HG03064 (cell line): ENCODE measurements around the gene LGR6.
"Not testable (repeated sequence)": the region's sequence is repeated elsewhere in the genome, so short reads cannot be mapped to it uniquely, and the experiment has no call there.

ENCODE experiments used
- ATAC-seq: cut with Tn5 transposase; IDR thresholded peaks from one replicate; pipeline ENCODE4 v1.9.1; 2021; ENCODE audit warnings: low read depth; ENCODE audit not compliant: unreplicated experiment

The LGR6 gene

DNA sequence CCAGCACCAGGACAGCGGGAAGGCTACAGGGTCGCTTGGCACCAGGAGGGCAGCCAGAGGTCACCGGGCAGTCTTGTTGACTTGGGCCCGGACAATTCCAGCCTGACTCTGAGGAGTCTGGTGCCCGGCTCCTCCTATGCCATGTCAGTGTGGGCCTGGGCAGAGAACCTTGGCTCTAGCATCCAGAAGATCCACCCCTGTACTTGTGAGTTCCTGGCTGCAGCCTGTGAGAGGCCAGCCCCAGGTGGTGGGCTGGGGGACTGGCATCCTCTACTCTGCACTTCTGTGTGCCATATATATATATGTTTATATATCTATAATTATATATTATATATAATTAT, 21.6 kb upstream of the LGR6 start:
- ATAC-seq: no peak

DNA sequence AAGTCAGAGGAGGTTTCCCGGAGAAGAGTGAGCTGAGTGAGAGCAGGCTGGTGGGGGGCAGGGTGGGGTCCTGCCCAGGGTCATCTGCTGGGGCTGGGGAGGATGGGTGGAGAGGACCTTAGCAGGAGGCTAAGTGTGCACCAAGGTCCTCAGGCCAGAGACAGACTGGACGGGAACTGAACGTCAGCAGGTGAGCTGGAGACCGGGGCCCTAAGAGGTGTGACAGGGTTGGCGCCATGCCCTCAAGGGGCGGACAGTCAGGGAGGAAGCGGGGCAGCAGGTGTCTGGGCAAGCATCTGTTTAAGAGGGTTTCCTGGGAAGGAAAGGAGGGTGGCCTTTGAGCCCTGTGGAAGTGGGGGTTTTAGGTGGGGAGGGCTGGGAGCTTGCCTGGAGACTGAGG, 19.6 kb upstream of the LGR6 start:
- no peak for ATAC-seq

DNA sequence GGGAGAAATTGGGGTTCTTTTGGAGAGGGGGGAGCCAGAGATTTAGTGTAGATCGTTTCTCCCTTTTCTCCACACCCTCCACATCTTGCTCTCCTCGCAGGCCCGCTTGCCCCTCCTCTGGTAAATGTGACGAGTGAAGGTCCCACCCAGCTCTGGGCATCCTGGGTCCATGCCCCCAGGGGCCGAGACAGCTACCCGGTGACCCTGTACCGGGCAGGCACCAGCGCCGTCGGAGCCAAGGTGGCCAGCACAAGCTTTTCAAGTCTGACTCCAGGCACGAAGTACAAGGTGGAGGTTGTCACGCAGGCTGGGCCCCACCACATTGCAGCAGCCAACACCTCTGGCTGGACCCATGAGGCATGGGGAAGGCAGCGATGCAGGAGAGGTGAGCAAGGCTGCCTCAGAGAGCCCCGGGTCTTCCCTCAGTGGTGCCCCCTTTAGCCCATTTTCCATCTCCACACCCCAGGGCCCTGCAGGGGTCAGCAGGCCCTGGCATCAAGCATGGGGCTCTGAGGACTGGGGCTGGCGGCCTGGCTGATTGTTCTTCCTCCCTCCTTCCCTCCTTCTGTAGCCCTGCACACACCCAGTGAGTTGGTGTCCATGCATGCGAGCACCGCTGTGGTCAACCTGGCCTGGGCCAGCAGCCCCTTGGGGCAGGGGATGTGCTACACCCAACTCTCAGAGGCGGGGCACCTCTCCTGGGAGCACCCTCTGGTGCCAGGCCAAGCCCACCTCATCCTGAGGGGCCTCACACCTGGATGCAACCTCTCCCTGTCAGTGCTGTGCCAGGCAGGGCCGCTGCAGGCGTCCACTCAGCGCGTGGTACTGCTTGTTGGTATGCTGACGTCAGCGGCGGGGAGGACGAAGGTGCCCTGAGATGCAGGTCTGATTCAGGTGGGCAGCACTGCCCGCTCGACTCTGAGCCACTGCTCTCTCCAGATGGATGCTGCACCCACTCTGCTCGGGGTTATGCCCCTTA, 16.4 kb upstream of the LGR6 start:
- no peak for ATAC-seq

DNA sequence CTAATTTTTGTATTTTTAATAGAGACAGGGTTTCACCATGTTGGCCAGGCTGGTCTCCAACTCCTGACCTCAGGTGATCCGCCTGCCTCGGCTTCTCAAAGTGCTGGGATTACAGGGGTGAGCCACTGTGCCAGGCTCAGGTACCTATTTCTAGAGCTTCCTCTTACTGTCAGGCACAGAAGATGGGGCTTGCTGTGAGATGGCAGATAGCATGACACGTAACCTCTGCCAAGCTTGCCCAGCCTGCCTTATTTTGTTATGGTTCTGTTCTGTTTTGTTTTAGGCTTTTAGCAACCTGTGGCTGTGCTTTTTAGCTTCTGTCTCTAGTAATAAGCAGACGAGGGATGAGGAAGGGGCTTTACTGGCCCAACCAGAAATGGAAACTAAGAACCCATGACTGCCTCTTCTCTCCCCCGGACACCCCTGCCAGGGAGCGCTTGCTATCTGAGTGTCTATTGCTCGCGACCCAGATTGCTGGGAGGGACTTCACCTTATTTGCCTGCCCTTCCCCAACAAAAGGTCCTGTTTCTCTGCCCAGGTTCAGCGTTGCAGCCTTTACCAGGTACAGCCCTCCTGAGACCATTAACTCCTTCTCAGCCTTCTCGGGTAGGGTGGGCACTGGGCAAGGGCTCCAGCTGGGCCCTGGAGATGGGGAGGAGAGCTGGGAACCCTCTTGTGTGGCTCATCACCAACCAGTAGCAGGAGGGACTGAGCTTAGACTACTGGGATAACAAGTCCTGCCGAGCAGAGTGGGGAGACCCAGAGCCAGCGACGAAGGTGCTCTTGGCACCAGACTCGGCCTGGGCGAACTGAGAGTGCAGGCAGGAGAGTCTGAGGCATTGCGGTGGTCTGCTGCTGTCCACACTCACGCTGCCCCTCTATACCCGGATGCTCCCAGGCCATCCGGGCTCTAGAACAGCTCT, 13.5 kb upstream of the LGR6 start:
- no peak for ATAC-seq

DNA sequence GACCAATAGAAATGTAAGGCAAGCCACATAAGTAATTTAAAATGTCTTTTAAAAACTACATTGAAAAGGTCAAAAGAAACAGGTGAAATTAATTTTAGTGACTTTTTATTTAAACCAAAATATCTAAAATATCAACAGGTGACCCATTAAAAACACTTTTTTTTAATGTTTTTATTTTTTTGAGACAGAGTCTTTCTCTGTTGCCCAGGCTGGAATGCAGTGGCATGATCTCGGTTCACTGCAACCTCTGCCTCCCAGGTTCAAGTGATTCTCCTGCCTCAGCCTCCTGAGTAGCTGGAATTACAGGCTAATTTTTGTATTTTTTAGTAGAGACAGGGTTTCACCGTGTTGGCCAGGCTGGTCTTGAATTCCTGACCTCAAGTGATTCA, 12.9 kb upstream of the LGR6 start:
- not testable (repeated sequence) for ATAC-seq

DNA sequence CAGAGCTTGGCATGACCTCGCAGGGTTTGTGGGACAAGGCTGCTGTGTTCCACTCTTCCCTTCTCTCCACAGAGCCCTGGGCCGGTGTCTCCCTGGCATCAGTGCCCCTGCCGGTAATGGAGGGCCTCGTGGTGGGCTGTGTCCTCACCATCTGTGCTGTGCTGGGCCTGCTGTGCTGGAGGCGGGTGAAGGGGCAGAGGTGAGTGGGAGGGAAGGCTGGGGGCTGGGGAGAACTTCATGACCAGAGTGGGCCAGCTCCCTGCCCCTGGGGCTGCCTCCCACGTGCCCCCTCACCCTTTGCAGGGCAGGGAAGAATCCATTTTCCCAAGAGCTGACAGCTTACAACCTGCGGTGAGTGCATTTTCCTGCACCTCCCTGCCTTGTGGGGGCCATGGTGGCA, 12.0 kb upstream of the LGR6 start:
- no peak for ATAC-seq

DNA sequence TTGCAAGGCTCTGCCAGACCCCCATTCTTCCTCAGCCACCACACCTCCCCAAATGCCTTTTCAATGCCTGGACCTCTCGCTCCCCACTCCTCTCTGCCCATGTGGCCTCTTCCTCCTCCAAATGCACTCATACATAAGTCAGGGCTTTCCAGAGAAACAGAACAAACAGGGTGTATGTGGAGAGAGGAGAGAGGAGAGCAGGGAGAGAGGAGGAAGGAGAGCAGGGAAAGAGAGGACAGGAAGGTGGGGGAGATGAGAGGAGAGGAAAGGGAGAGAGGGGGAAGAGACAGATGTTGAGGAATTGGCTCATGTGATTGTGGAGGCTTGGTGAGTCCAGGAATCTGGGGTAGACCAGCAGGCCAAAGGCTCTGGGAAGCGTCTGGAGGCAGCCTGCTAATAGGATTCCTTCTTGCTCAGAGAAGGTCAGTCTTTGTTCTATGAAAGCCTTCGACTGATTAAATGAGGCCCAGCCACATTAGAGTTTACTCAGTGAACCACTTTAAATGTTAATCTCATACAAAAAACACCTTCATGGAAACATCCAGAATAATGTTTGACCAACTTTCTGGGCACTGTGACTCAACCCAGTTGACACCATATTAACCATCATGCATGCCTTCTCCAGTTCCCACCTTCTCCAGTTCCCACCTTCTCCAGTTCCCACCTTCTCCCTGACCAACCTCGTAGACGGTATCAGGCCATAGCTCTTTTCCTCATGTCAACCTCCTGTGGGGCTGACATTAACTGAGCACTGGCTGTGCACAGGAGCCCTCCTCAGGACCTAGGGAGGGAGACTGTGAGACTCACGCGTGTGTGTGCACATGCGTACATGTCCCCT, 11.3 kb upstream of the LGR6 start:
- no peak for ATAC-seq

DNA sequence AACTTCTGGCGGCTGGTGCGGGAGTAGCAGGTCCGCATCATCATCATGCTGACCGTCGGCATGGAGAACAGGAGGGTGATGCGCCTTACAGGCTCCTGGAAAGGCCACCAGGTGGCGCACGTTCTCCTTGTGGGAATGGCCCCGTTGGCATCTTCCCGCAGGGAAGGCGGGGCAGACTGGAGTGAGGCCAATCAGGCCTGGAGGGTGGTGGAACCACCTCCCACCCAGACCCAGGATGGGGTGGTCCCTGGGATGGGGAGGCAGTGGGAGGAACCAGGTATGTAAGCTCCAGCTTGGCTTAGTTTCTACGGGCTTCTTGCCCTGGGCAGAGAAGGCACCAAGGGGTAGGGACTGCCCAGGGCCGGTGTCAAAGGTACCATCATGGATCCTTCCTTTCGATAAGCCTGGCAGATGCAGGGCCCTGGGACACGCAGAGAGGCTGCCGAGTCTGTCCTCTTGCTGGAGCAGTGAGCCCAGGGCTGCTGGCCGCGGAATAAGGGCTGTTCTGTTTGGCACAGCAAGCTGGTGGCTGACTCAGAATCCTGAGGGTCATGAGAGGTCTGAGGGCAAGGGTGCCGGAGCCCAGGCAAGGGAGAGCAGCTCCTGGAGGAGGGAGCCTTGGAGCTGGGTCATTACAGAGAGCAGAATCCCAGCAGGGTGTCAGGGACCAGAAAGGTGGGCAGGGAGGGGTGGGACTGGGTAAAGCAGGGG, 8.7 kb upstream of the LGR6 start:
- ATAC-seq: no peak

DNA sequence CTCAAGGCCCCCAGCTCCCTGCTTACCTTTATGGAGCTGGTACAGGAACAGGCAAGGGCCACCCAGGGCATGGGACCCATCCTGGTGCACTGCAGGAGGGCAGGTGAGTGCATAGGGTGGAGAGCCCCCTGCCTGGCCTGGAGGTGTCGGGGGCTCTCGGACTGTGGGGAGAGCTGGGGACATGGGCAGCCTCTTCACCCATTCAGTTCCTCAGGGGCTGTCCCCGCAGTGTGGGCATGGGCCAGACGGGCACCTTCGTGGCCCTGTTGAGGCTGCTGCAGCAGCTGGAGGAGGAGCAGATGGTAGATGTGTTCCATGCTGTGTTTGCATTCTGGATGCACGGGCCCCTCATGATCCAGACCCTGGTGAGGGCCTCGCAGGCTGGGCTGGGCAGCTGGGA, 7.3 kb upstream of the LGR6 start:
- ATAC-seq: no peak

DNA sequence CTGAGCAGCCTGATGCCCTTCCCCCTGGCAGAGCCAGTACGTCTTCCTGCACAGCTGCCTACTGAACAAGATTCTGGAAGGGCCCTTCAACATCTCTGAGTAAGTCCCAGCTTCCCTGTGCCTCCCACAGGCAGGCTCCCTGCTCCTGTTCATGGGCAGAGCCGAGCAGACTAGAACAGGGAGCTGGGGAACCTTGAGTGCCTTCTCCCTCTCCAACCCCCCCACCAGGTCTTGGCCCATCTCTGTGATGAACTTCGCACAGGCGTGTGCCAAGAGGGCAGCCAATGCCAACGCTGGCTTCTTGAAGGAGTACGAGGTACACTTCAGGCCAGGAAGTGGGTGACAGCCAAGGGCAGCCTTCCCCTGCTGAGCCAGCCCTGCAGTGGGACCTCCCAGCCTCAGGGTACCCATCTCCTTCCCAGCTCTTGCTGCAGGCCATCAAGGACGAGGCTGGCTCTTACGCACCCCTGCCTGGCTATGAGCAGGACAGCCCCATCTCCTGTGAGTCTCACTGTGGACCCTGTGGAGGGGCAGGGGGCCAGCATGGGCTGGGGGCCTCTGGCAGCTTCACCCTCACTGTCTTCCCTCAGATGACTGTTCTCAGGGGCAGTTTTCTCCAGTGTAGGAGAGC, 6.4 kb upstream of the LGR6 start:
- no peak for ATAC-seq

DNA sequence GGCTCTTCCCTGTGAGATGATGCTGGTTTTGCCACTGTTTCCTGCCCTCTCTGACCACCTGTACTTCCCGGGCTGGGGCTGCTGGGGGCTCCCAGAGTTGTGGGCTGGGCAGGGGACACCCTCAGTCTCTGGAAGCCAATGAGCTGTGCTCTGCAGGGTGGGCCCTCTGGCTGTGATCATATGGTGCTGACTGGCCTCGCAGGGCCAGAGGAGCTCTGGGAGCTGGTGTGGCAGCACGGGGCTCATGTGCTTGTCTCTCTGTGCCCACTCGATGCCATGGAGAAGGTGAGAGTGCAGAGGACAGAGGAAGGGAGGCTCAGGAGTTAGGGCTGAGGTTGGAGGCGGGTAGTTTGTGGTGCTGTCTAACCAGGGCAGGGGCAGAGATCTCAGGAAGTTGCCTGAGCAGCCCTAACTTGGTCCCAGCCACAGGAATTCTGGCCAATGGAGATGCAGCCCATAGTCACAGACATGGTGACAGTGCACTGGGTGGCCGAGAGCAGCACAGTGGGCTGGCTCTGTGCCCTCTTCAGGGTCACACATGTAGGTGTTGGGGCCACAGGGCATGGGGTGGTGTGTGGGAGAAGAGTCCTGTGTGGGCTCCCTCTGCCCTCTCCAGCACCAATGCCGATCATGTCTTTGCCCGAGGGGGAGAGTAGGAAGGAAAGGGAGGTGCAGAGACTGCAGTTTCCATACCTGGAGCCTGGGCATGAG, 5.7 kb upstream of the LGR6 start:
- no peak for ATAC-seq

DNA sequence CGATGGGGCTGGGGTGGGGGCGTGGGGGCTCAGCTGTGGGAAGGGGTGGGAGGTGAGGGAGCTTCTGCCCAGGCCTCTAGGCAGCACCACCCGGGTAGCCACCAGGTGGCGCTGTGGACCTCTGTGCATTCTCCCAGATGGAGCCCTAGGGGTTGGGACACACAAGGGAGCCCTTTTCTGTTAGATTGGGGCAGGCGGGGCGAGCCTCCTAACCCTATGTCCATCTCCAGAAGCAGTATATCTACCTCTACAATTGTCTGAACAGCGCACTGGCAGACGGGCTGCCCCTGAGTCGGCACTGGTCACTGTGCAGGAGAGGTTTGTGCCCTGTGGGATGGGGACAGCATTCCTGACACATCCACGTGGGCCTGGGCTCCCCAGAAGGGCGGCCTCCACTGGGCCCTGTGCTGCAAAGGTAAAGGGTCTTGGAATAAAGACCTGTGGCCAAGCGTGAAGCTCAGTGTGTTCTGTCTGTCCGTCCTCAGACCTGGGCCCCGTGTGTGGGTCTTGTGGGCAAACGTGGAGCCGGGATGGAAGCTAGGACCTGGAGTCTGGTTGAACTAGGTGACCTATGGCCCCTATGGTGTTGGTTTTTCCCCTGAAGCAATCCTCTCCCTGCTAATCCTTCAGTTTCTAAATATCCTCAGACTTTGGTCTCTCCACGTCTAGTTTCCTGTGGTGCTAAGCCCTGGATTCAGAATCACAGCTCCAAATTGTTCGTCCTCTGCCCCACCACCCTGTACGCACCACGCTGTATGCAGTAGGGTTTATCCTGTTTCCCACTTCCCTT, 4.4 kb upstream of the LGR6 start:
- no peak for ATAC-seq

DNA sequence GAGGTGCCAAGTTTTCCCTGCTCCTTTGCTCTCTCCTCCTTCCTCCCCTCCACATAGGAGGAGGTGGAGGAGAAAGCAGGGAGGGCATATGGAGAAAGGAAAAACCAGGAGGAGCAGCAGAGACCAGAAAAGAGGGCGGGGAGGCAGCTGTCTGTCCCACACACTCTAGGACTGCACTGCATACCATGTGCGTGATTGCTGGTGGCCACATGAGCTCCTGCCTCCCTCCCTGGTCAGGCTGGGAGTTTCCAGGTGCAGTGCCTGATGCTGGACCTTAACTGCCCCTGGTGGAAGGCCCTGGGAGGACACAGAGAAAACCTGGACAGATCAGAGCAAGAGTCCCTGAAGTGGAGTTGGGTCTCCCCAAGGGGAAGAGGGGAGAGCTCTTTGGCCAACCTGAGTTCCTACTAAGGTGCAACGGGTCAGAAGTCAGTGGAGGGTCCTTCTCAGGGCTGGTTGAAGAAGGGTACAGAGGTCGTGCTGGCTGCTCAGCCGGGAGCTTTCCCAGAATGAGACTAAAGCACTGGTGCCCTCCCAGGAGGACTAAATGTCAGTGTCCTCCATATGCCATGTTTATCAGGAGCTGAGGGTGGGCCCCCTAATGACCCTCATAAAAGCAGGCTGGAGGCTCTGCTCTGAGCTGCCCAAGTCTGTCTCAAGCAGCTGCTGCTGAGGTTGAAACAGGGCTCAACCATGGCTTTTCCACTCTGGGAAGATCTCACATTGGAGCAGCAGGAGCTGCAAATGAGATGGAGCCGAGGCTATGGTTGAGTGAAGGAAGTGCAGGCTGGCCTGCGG, 3.5 kb upstream of the LGR6 start:
- no peak for ATAC-seq

DNA sequence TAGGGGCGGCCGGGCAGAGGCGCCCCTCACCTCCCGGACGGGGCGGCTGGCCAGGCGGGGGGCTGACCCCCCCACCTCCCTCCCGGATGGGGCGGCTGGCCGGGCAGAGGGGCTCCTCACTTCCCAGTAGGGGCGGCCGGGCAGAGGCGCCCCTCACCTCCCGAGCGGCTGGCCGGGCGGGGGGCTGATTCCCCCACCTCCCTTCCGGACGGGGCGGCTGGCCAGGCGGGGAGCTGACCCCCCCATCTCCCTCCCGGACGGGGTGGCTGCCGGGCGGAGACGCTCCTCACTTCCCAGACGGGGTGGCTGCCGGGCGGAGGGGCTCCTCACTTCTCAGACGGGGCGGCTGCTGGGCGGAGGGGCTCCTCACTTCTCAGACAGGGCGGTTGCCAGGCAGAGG, 2.2 kb upstream of the LGR6 start:
- ATAC-seq: not testable (repeated sequence)

DNA sequence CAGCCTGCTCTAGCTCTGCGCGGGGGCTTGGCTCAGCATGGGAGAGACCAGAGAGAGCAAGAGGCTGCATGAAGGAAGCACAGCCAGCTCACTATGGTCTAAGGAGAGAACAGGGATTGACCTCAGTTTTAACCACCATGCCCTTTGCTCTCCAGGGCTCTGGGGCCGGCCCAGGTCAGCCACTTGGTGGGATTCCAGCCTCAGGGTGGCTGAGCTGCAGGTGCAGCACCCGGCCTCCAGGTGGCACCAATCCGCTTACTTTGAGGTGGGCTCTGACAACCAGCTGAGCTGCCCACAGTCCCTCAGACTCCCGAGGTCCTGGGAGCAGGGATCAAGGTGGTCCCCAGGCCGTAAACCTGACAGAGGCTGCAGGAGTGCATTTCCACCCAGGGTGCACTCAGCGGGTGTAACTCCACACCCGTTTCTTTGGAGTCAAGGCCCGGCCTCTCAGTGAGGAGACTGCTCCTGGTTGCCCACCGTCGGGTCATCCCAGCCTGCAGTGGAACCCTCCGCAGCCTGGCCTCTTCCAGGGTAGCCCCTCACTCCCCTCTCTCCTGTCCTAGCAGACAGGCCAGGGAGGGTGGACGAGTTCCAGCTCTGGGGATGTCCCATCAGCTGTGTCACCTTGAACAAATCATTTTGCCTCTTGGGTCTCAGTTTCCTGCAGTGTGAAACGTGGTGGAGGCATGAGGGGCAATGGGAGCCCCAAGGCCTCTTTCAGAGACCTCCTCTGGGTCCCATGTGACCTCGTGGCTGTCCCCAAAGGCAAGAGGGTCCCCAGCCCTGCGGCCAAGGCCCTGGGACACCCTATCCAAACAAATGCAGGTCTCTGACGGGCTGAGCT, 607 bp upstream of the LGR6 start:
- no peak for ATAC-seq

DNA sequence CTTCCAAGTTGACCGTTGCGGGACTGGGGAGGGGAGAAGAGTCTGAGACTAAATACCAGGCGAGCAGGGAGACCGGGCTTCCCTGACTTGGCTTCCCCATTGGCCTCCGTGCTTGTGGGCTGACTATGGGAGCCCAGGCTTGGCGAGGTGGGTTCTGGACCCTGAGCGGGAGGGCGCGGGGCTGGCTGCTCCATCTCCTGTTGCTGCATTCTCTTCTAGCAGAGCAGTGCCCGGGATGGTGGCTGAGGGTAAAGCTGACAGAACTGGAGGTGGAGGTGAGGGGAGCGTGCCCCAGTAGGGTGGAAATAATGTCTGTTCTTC, 689 bp downstream of the LGR6 start:
- no peak for ATAC-seq
